ENCODE measurements around the gene GRHL1. TPM values are rescaled to one million over a fixed set of nuclear protein-coding genes. Genes with fewer than 3 reads are reported as not detected.
A peak's percentile ranks its signal among the peaks of the same experiment; 100 is the strongest.

Gene GRHL1
- total RNA-seq, 2 experiments from 2014 or later, result 1.2 to 2.0 TPM

- H3K27ac Mint-ChIP-seq, result no peak overlapping the region
- no peak overlapping the region for H3K4me3 Mint-ChIP-seq
- peaks cover 3% of the 10 kb centered on the region for H3K9me3 Mint-ChIP-seq
- CTCF ChIA-PET, result interaction anchor here (1.2 to 1.4 kb wide), 2 partner anchors 10 to 48 kb away, joined by 3 read pairs; no protein-coding TSS in a partner anchor
- DNase-seq, result no peak
- peaks cover 9% of the 10 kb centered on the region for H3K36me3 Mint-ChIP-seq (ENCODE audit: low read depth)
- H3K27me3 Mint-ChIP-seq, result peaks cover 16% of the 10 kb centered on the region
- POLR2A ChIA-PET, result no interaction called here
- H3K4me1 Mint-ChIP-seq, result peaks cover 33% of the 10 kb centered on the region
Measured at GRCh38 chr2:9980520-9980919, 29.0 kb downstream of the GRHL1 start.

DNA sequence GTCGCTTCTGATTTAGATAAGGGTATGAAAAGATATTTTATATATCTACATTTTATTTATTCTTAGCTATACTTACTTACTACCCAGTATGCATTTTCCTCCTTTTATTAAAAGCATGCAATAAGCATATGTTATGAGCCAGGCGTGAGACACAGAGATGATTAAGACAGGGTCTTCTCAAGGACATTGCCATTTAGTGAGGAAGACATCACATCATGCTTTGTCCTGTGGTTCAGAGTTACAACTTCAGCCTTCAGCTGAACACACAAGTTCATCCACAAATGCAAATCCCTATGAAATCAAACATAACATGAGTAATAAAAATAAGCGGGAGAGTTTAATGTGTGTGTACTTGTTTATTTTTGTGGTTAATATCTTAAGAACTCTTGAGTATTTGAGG, 30.2 kb downstream of the GRHL1 start:
- CTCF ChIA-PET, result interaction anchor here (0.6 to 1.4 kb wide), 3 partner anchors 9 to 91 kb away, joined by 3 to 4 read pairs (median 3); no protein-coding TSS in a partner anchor
- H3K4me1 Mint-ChIP-seq, result peaks cover 24% of the 10 kb centered on the region
- H3K9me3 Mint-ChIP-seq, result peaks cover 3% of the 10 kb centered on the region
- H3K27me3 Mint-ChIP-seq, result peaks cover 16% of the 10 kb centered on the region
- H3K4me3 Mint-ChIP-seq, result no peak overlapping the region
- no peak for DNase-seq
- H3K27ac Mint-ChIP-seq, result no peak overlapping the region
- peaks cover 7% of the 10 kb centered on the region for H3K36me3 Mint-ChIP-seq (ENCODE audit: low read depth)
- POLR2A ChIA-PET, result interaction anchor here (1.2 kb wide), 1 partner anchor 66 kb away, joined by 3 read pairs; no protein-coding TSS in a partner anchor

- Mint-ChIP-seq H3K27me3 (peaks cover 16% of the 10 kb centered on the region), H3K4me1 (peaks cover 20% of the 10 kb centered on the region), H3K27ac (no peak overlapping the region), H3K36me3 (ENCODE audit: low read depth) (peaks cover 4% of the 10 kb centered on the region), H3K9me3 (peaks cover 3% of the 10 kb centered on the region), H3K4me3 (no peak overlapping the region)
- DNase-seq, result no peak
- ChIA-PET POLR2A (interaction anchor here (2.5 kb wide), 1 partner anchor 62 kb away, joined by 12 read pairs; the partner anchor contains the start of gene KLF11), CTCF (no interaction called here)
Measured at GRCh38 chr2:9982248-9982647, 30.8 kb downstream of the GRHL1 start.

DNA sequence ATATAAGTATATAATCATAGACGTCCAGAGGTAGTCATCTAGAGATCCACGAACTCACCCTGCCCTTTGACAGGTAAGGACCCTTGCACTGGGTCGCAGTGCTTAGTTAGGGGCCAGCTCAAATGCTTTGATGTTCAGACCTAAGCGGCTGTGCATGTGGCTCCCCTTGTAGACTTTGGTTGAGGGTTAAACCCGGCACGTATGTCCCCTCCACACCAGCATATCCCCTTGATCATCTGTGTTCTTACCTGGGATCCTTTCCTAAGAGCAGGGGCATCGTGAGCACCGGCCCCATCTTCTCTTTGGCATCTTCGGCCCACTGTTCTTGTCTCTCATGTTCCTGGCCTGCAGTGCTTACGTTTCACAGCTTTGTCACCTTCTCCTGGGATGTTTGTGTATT, 31.4 kb downstream of the GRHL1 start:
- CTCF ChIA-PET, result interaction anchor here (0.8 to 6.2 kb wide), 9 partner anchors 8 to 452 kb away, joined by 3 to 157 read pairs (median 17); partner anchors contain the start of gene KLF11
- POLR2A ChIA-PET, result interaction anchor here (2.5 kb wide), 1 partner anchor 61 kb away, joined by 12 read pairs; the partner anchor contains the start of gene KLF11
- Mint-ChIP-seq H3K27me3 (peaks cover 16% of the 10 kb centered on the region), H3K4me1 (peaks cover 20% of the 10 kb centered on the region), H3K4me3 (no peak overlapping the region), H3K27ac (no peak overlapping the region), H3K36me3 (ENCODE audit: low read depth) (peaks cover 4% of the 10 kb centered on the region), H3K9me3 (peaks cover 3% of the 10 kb centered on the region)
- DNase-seq, result no peak

- H3K36me3 Mint-ChIP-seq (ENCODE audit: low read depth), result no peaks in the 10 kb centered on the region
- no peak overlapping the region for H3K4me3 Mint-ChIP-seq
- POLR2A ChIA-PET, result interaction anchor here (1.0 to 2.5 kb wide), 7 partner anchors 14 to 65 kb away, joined by 3 to 14 read pairs (median 6); partner anchors contain the start of gene KLF11
- H3K27me3 Mint-ChIP-seq, result peaks cover 13% of the 10 kb centered on the region
- no peaks in the 10 kb centered on the region for H3K9me3 Mint-ChIP-seq
- no peak overlapping the region for H3K27ac Mint-ChIP-seq
- peaks cover 16% of the 10 kb centered on the region for H3K4me1 Mint-ChIP-seq
- DNase-seq, result no peak
- CTCF ChIA-PET, result interaction anchor here (0.6 to 6.2 kb wide), 46 partner anchors 7 to 587 kb away, joined by 3 to 157 read pairs (median 6); partner anchors contain the start of gene KLF11
Measured at GRCh38 chr2:9983401-9984216, 32.1 kb downstream of the GRHL1 start.

- Mint-ChIP-seq H3K4me1 (peaks cover 16% of the 10 kb centered on the region), H3K27me3 (peaks cover 13% of the 10 kb centered on the region), H3K4me3 (no peak overlapping the region), H3K9me3 (no peaks in the 10 kb centered on the region), H3K27ac (no peak overlapping the region), H3K36me3 (ENCODE audit: low read depth) (no peaks in the 10 kb centered on the region)
- CTCF ChIA-PET, result interaction anchor here (0.6 to 6.2 kb wide), 56 partner anchors 8 to 1157 kb away, joined by 3 to 157 read pairs (median 4); partner anchors contain the start of gene KLF11
- POLR2A ChIA-PET, result interaction anchor here (0.6 to 2.5 kb wide), 9 partner anchors 9 to 65 kb away, joined by 3 to 14 read pairs (median 4); partner anchors contain the start of gene KLF11
- DNase-seq, result no peak
Measured at GRCh38 chr2:9984217-9984739, 32.8 kb downstream of the GRHL1 start.

- DNase-seq, result no peak
- peaks cover 12% of the 10 kb centered on the region for H3K27me3 Mint-ChIP-seq
- no peaks in the 10 kb centered on the region for H3K9me3 Mint-ChIP-seq
- no peaks in the 10 kb centered on the region for H3K36me3 Mint-ChIP-seq (ENCODE audit: low read depth)
- no peak overlapping the region for H3K4me3 Mint-ChIP-seq
- no peak overlapping the region for H3K27ac Mint-ChIP-seq
- ChIA-PET CTCF (interaction anchor here (0.6 to 6.2 kb wide), 54 partner anchors 9 to 1158 kb away, joined by 3 to 157 read pairs (median 5); partner anchors contain the start of genes KLF11 and TAF1B), POLR2A (interaction anchor here (0.6 to 2.5 kb wide), 10 partner anchors 8 to 64 kb away, joined by 3 to 14 read pairs (median 4); partner anchors contain the start of gene KLF11)
- peaks cover 13% of the 10 kb centered on the region for H3K4me1 Mint-ChIP-seq
Measured at GRCh38 chr2:9984871-9985480, 33.5 kb downstream of the GRHL1 start.

- H3K27me3 Mint-ChIP-seq, result peaks cover 7% of the 10 kb centered on the region
- no peak overlapping the region for H3K27ac Mint-ChIP-seq
- ChIA-PET POLR2A (interaction anchor here (1.3 to 2.2 kb wide), 2 partner anchors 33 to 61 kb away, joined by 3 to 14 read pairs; no protein-coding TSS in a partner anchor), CTCF (interaction anchor here (0.7 to 6.2 kb wide), 15 partner anchors 7 to 449 kb away, joined by 3 to 157 read pairs (median 7); partner anchors contain the start of genes KLF11 and TAF1B)
- no peaks in the 10 kb centered on the region for H3K36me3 Mint-ChIP-seq (ENCODE audit: low read depth)
- DNase-seq, result no peak
- H3K4me1 Mint-ChIP-seq, result peaks cover 9% of the 10 kb centered on the region
- no peaks in the 10 kb centered on the region for H3K9me3 Mint-ChIP-seq
- no peak overlapping the region for H3K4me3 Mint-ChIP-seq
Measured at GRCh38 chr2:9985531-9986328, 34.2 kb downstream of the GRHL1 start.

- Mint-ChIP-seq H3K36me3 (ENCODE audit: low read depth) (no peaks in the 10 kb centered on the region), H3K27ac (no peak overlapping the region), H3K9me3 (no peaks in the 10 kb centered on the region), H3K4me1 (peaks cover 15% of the 10 kb centered on the region), H3K27me3 (peaks cover 1% of the 10 kb centered on the region), H3K4me3 (no peak overlapping the region)
- peak; percentile 7 for DNase-seq
- ChIA-PET CTCF (interaction anchor here (1.9 to 6.2 kb wide), 2 partner anchors 60 to 84 kb away, joined by 7 to 157 read pairs; partner anchors contain the start of gene KLF11), POLR2A (no interaction called here)
Measured at GRCh38 chr2:9988320-9988719, 36.8 kb downstream of the GRHL1 start.

DNA sequence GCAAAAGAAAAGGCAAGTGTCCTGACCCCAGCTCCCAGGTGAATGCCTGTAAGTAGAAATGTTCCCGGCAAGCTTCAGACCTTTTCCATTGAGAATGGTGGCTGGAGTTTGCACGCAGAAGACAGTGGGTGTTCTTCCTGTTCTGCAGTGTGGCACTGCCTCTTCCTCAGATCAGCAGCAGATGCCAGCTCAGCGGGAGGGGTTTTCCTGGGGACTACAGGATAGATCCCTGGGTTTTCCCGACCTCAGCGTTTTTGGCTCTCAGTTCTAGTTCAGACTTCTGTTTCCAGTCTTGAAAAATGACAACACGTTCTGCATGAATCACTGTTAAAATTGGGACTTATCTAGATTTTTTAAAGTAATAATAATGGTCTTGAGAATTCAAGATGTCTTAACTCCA, 39.2 kb downstream of the GRHL1 start:
- H3K4me1 Mint-ChIP-seq, result peaks cover 25% of the 10 kb centered on the region
- H3K36me3 Mint-ChIP-seq (ENCODE audit: low read depth), result no peaks in the 10 kb centered on the region
- peak; percentile 7 for DNase-seq
- ChIA-PET POLR2A (no interaction called here), CTCF (interaction anchor here (1.0 to 1.4 kb wide), 3 partner anchors 10 to 82 kb away, joined by 3 to 6 read pairs (median 3); no protein-coding TSS in a partner anchor)
- no peak overlapping the region for H3K27ac Mint-ChIP-seq
- no peaks in the 10 kb centered on the region for H3K9me3 Mint-ChIP-seq
- H3K27me3 Mint-ChIP-seq, result peaks cover 1% of the 10 kb centered on the region
- H3K4me3 Mint-ChIP-seq, result no peak overlapping the region

- POLR2A ChIA-PET, result no interaction called here
- CTCF ChIA-PET, result interaction anchor here (1.0 to 1.4 kb wide), 3 partner anchors 10 to 81 kb away, joined by 3 to 6 read pairs (median 3); no protein-coding TSS in a partner anchor
Measured at GRCh38 chr2:9991221-9991620, 39.7 kb downstream of the GRHL1 start.

More at GRCh38 chr2:9991221-9991620, 39.7 kb downstream of the GRHL1 start:
- DNase-seq, result peak; percentile 7
- Mint-ChIP-seq H3K27ac (no peak overlapping the region), H3K9me3 (no peaks in the 10 kb centered on the region), H3K4me3 (no peak overlapping the region), H3K27me3 (peaks cover 1% of the 10 kb centered on the region), H3K36me3 (ENCODE audit: low read depth) (no peaks in the 10 kb centered on the region), H3K4me1 (peaks cover 25% of the 10 kb centered on the region)

All from activated CD4-positive, alpha-beta memory T cell treated with anti-CD3 and anti-CD28 coated beads, Interleukin-2, amount 10 ng/mL, durations not matched to agents 7 days and 5 days (primary cell).